HG02884 (cell line): Measurements from ENCODE around the gene PTPRO.

Experiments used
- ATAC-seq: cut with Tn5 transposase; IDR thresholded peaks from one replicate; pipeline ENCODE4 v1.9.1; 2021; ENCODE audit warnings: mild to moderate bottlenecking, moderate library complexity; ENCODE audit not compliant: unreplicated experiment

The PTPRO gene

DNA sequence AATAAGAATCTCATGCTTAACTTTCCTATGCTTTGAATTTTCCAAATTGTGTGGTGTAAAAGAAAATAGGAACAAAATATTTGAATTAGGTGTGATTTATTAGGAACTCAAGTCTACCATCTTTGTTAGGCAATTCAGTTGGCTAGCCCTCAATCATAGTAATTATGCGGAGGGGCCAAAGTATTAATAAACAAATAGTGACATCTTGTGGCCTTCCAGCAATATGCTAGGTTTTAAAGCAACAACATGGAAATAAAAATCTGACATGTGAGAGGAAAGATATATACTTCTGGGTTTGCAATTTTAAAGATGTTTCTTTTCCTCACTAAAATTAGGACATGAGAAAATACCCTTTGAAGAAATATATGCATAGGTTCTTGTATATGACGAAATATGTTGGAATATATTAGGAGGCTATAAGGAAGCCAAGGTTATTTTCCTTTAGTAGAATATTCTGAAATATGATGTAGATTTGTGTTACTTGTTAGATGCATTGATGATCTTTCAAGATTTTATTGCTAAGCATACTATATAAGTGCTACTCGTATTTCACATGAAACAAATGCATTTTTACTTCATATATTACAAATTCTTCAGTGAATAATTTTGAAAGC, 200.4 kb downstream of the PTPRO start:
- no peak for ATAC-seq

DNA sequence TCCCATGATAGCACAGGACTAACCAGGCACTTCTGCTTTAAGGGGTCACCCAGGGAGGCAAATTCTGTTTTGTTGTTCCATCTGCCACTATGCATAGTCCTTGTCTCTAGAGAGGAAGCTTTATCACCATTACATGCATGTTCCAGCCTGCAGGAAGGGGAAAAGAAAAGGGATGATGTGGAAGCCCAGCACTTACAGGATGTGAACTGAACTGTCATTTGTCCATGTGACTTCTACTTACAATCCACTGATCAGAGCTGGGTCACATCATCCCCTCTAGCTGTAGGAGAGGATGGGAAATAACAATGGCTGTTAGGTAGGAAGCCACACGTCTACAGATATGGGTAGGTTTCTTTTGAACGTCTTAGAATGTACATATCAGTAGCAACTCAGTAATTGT, 203.1 kb downstream of the PTPRO start:
- ATAC-seq: no peak

DNA sequence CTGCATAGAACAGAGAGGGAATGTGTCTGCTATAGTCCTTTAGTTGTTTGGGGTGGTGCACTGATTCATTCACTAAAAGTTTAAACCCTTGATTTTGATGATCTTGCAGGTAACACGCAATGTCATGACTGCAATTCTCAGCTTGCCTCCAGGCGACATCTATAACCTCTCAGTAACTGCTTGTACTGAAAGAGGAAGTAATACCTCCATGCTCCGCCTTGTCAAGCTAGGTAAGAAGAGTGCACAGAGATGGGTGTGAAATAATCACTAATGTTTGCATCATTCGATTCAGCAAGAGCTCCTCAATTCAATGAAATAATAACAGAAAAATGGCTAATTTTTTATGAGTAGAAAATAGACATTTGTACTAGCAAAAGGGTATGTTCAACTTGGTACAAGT, 203.7 kb downstream of the PTPRO start:
- peak; percentile 100 for ATAC-seq

DNA sequence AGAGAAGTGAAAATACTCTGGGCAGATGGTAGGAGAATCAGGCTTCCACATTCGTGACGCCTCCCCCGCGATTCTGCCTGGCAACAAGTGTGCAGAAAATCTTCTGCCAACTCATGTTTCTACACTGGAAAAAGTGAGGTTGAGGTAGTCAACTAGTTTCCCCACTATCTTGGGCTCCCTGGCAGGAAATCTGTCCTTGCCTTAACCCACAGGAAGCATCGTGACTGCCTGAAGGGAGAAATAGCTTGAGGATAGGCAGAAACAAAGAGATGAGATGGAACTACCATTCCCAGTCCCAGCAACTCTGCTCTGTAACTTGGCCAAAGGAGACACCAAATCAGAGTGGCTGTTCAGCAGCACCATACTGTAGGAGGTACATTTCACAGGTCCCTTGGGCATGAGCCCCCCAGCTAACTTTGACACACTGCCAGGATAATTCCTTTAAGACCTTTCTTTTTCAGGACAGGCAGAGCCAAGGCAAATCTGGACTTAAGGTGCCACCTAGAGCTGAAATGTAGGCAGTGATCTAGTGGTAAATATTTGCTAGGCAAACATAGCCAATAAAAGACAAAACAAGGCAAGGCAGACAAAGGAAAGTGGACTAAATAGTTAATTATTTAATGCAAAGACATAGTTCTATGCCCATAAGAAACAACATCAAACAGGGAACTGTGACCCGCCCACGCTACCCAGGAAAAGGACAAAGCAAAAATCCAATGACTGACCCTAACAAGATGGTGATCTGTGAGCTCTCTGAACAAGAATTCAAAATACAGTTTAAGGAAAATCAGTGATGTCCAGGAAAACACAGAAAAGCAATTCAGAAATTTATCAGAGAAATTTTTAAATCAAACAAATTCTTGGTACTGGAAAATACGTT, 205.1 kb downstream of the PTPRO start:
- ATAC-seq: no peak

DNA sequence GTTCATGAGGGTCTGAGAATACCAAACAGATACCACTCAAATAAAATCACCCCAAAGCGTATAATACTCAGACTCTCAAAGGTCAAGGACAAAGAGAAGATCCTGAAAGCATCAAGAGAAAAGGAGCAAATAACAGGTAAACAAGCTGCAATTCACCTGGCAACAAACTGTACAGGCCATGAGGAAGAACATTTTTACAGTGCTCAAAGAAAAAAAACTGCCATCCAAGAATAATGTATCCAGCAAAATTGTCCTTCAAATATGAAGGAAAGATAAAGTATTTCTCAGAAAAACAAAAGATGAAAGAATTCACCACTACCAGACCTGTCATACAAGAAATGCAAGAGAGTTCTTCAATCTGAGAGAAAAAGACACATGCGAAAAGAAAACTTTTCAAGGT, 206.4 kb downstream of the PTPRO start:
- ATAC-seq: no peak

DNA sequence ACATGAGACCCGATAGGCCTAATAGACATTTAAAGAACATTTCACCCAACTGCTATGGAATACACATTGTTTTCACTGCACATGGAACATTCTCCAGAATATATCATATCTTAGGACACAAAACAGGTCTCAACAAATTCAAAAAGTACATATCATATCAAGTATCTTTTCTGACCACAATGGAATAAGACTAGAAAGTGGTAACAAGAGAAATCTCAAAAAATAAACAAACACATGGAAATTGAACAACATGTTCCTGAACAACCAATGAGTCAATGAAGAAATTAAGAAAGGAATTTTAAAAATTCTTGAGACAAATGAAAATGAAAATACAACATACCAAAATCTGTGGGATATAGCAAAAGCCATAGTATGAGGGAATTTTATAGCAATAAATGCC, 208.1 kb downstream of the PTPRO start:
- no peak for ATAC-seq

DNA sequence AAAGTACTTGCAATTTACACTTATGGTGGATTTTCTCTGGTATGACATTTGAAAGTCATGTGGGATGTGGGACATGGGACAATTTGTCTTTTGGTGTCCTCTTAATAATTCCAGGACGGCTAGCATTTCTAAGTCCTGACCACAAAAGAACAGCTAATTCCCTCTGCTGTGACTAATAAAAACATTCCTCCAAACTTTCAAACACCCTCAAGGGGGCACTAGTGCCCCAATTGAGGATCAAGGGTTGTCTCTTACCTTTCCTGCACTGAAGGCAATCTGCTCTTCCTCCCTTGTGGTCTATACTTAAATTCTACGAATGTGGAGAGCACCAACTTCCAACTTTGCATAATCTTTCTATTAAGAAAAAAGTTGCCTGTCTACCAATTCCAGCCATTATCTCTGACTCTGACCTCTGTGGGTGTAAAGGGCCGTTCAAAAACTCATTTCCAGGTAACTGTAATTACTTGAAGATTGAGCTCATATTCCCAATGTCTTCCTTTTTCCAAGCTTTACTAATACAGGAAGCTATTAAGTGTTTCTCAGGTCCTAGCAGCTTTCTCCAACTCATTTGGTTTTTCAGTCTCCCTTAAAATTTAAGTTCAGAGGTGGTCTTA, 210.2 kb downstream of the PTPRO start:
- ATAC-seq: peak; percentile 67

DNA sequence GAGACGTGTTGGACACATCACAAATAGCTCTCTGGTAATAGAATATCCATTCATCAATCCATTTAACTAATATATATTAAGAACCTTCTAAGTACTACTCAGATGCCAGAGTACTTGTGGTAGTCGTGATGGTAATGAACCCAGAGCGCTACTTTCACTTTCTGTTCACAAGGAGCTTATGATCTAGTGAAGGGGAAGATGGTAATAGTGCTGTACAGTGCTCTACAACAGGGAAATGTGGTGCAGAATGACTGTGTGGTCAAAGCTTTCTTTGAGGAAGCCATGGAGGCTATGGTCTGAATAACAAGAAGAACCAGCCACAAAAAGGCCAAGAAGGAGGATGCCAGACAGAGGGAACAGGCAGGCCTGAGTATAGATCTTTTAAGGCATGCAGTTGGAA, 212.0 kb downstream of the PTPRO start:
- ATAC-seq: peak; percentile 86

DNA sequence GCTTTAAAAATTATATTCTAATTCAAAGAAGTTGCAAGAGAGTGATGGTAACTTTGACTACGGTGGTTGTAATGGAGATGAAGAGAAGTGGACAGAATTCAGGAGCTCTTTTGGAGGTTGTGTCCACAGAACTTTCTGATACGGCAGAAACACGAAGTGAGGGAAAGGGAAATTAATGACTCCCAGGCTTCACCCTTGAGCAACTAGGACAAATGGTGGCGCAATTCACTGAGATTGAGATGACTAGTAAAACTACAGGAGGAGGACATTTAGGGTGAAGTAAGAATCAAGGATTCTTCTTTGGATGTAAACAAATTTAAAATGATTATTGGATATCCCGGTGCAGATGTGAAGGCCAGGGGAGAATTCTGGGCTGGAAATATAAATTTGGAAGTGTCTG, 212.6 kb downstream of the PTPRO start:
- no peak for ATAC-seq

DNA sequence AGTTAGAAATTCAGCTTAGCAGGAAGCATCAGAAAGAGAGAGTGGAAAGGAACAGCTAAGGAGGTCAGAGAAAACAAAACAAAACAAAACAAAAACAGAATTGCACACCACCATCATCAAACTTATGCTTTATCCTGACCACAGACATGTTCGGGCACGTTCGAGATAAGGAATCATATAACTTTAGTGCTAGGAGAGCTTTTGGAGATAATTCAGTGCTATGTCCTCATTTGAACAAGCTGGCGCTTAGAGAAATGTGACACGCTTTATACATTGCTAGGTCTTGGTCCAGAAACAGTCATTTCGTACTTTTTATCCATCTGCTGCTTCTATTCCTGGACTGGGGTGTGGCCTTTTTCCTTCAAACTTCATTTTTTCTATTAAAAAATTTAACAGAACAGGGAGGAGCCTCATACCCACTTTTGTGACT, 213.1 kb downstream of the PTPRO start:
- ATAC-seq: no peak

DNA sequence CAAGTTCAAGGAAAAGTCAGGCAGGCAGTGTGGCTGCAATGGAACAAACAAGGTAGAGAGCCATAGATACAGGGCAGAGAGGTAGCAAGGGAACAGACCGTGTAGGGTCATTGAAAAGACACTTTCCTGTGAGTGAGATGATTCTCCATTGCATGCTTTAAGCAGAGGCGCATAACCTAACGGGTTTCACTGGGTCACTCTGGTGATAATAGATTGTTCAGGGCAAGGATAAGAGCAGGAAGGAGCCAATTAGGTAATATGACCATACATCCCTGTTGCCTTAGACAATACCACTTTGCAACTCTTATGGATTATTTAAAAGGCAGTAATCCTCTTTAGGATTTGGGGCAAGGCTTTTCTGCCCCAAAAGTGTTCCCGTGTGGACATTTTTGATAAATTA, 214.1 kb downstream of the PTPRO start:
- ATAC-seq: no peak

DNA sequence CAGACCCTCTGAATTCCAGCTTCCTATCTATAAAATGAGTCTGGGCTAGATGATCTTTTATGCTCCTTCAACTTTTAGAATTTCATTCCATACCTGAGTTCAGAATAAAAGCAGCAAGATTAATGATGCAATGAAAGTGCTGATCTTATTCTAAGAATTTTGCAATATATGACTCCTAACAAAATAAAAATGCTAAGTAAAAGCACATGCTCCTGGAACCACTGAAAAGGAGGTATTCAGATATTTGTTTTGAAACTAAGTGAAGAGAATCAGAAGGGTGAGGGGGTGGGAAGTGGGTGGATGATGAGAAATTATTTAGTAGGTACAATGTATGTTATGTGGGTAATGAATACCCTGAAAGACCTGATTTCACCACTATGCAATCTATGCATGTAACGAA, 216.6 kb downstream of the PTPRO start:
- no peak for ATAC-seq

DNA sequence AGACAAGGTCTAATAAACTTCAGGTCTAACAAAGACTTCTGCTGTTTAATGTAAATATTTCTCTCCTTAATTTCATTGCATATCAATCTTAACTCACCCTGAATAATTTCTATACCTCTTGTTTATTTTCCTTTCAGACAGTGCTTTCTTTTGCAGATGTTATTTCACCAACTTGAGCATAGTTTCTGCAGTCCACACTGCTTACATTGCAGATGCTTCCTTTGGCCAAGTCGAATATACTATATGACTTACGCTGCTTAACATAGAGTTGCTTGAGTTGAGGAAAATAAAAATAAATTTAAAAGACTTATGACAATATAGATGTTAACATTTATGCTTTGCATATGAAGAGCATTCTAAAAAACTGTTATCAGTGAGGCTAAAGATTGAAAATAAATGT, 217.7 kb downstream of the PTPRO start:
- no peak for ATAC-seq

DNA sequence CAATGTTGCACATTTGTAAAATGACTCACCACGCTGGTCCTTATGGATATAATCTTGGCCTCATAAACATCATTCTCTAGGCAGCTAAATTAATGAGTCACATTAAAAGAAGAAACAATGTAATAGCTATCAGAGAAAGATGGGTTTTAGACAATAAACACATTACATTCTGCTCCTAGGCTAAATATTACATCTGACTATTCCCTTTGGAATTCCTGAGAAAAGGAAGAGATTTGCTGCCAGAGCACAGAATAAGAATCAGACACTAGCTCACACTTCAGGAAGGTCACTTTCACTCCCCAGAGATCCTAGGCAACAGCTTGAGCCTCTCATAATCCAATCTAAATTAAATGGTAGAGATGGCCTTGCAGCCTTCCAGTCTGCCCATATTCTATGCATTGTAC, 218.2 kb downstream of the PTPRO start:
- ATAC-seq: no peak

DNA sequence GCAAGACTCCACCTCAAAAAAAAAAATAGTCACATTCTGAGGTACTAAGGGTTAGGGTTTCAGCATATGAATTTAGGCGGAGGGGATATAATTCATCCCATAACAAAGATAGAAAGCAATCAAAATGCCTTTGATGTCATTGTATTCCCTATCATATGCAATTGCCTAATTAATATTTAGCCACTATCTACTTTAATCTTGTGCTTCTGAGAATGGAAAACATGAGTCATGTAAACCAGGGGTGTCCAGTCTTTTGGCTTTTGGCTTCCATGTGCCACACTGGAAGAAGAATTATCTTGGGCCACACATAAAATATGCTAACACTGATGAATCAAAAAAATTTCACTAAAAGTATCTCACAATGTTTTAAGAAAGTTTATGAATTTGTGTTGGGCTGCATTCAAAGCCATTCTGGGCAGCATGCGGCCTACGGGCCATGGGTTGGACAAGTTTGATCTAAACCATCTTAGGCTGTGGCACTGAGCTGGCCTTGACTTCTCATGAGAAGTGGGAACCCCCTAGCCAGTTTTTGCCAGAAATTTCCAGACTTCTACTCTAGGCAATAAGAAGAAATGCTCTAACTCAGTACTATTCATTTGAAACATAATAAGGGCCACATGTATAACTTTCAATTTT, 219.8 kb downstream of the PTPRO start:
- no peak for ATAC-seq

DNA sequence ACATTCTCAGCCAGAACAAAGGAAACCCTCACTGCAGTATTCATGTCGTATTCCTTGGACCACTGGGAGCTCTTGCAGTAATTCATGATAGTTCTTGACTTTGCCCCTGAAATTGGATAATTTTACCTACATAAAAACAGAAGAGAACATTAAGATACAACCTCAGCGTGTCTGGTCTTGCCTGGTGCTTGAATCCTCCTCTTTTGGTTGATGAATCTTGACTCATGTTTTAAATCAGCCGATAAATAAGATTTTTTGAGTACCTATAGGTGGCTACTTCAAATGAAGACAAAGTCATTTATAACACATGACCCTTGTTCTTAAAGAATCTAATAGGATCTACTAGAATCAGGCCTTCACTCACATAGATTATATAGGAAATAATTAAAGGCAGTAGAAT, 221.0 kb downstream of the PTPRO start:
- ATAC-seq: no peak

DNA sequence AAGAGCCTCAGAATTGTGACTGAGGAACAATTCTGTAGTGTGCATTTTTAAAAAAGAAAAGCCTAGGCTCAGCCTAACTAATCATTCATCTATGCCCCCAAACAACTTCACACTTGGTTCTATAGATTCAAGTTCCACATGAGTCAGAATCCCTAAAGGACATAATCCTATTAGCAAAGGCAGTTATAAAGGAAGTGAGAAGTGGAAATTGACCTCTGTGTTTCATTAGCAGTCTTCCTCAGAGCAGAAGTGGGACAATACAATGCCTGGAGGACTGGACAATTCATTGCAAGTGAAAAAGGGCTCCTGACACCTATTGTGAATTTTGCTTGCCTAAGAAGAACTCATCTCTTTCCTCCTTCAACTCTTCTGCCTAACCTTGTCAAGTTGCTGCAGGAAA, 222.3 kb downstream of the PTPRO start:
- ATAC-seq: no peak

DNA sequence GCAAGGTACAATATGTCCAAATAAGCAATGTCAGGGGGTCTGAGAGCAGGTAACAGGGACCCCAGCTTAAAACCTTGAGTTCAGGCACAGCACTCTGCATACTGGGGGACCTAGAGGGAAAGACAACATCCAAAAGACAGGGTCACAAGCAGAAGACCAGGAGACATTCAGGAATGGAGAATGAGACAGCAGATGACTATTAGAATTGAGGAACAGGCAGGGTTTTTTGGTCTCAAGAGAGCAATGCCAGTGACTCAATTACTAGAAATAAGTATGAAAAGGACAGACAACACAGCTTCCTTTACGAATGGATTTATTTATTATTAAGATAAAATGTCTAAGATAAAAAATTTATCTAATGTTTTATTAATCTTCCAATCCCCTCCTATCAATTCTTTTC, 223.0 kb downstream of the PTPRO start:
- ATAC-seq: no peak

DNA sequence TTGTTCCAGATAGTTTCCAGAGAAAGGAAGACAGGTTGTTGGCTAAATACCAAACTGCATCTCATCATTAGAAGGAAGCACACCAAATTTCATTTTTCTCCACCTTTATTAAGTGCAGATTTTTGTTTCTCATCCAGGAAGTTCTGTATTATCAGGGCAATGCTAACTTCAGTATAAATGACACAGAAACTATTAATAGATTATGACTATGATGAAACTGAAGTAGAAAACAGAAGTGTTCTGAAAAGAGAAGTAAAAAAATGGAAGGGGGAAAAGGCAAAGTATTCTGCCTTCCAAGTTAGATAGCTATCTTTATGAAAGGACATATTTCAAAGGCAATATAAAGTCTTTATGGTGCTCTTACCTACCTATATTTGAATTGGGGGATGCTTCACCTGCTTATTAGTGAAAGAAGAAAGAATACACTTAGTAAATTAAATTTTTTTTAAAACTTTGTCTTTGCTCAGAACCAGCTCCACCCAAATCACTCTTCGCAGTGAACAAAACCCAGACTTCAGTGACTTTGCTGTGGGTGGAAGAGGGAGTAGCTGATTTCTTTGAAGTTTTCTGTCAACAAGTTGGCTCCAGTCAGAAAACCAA, 223.9 kb downstream of the PTPRO start:
- peak; percentile 80 for ATAC-seq

DNA sequence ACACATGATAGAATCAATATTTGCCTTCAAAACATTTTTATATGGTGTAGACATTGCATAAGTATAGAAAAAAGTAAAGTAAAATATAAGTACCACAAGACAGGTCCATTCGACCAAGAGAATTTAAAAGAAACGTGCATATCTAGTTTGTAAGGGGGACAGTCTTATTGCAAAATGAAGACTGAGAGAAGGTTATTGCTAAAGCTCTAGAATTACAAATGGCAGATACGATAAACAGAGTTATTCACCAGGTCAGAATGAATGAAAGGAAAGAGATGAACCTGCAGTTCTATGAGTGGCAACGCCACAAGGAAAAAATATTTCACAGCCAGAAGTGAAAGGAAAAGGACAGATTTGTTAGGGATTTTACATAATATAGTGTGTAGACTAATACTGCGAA, 224.8 kb downstream of the PTPRO start:
- no peak for ATAC-seq

DNA sequence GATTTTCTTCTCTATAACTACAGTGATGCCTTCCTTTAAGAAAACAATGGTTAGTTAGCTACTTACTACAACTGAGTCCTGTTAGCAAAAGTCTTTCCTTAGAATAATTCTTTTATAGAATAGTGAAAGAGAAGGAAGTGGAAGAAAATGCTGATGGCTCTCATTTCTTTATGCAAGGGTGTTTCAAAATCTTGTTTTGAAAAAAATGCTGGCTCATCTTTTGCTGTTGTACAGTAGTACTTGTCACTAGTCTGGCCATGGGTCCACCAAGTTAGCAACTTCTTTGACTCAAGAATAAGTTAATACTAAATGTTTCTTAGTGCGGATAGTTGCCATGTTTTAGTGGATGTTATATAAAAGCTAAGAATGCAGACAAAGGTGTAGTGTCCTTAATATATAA, 225.4 kb downstream of the PTPRO start:
- ATAC-seq: no peak
